Measurements from ENCODE around the gene EXOC4.
A peak's percentile ranks its signal among the peaks of the same experiment; 100 is the strongest.

Gene EXOC4

DNA sequence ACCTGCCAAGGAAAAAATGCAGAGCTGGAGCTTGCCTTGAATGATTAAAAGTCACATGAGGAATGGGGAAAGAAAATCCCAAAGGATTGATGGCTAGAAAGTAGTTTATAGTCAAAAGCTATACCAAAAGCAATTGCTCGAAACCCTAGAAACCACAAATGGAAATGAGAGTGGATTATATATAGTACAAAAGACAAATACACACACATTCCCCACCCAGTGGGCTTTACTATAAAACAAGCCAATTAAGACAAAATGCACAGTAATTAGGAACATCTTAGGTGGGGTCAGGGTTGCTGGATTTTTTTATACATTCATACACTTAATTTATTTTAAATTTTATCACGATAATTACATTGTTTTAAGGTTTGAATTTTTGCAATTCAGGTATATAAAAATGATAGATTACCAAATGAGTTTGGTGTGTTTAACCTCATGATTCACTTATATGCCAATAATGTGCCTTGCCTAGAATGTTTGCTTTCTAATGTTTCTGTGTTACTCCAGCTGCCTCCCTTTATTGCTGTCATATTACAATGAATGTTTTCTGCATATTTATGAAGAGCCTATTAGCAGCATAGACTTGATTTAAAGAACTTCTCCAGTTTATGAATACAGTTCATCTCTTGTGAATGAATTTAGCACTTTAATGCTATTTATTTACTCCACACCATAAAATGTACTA is 421.3 kb downstream of the EXOC4 start:
- no peak for DNase-seq (ENCODE audit: low read depth)

DNA sequence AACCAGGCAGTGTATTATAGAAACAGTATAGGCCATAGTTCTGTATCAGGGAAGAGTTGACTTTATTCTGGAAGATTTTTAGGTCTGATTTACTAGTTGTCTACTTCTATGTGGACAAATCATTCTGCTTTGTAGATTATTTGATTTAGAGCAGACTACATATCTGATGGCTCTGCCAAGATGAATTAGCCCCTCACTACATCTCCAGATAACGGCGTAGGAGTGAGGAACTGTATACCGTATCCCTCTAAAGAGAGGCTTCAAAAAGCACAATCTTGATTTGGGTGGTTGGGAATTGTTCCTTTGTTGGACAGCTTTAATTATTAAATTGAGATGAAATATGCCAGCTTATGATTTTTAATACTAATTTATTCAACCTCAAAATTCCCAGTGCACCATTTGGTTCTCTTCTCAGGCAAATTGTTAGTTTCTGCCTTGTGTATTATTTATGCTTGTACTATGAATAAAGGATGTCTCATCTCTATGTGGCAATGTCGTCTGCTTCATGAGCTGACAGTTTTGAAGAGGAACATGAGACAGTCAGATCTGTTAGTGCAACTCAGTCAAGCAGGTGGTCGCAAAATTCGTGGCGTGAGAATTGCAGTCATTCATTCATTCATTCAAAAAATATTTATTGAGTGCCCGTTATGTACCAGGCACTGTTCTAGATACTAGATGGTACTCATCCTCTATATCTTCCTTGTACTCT is 422.8 kb downstream of the EXOC4 start:
- no peak for DNase-seq (ENCODE audit: low read depth)

DNA sequence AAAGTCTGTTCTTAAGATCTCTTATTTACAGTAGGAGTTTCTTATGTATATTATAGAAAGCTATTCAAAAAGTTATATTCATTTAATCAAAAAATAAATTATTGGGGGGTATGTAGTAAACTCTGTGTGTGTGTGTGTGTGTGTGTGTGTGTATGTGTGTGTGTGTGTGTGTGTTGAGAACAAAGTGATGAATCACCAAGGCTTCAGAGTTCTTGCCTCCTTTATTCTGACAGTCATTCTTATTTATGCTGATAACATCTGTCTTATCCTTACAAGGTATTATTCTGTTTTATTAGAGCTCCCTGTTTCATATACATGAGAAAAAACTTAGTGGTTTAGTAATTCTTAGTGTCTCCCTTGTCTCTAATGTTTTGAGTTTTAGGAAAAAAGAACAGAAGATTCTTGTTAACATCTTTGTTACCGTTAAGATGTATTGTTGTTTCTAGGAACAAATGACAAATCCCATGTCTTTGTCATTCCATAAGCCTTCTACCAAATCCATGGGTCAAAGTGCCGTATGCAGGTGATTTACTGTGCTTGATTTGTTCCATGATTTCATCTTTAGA is 424.0 kb downstream of the EXOC4 start:
- no peak for DNase-seq (ENCODE audit: low read depth)

DNA sequence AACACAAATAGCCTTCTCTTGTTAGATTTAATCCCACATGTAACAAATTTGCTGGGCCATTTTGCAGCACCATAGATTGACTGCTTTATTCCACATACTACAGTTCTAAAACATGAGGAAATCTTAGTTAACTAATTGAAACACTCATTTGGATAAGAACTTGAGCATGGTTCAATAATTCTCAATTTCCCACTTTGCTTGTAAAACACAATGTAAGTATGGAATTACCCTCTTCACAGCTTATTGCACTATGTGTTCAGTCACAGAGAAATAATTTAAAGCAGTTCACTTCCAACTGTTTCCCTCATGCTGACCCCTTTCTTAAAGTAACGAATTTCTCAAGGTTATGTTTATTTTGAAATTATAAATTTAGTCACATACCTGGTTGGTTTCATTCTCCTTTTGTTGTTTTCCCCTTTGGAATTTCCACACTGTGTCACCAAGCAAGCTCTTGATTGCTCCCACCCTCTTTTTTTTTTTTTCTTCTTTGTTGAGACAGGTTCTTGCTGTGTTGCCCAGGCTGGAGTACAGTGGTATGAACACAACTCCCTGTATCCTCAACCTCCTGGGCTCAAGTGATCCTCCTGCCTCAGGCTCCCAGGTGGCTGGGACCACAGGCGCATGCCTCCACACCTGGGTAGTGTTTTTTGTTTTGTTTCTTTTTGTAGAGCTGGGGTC is 425.4 kb downstream of the EXOC4 start:
- no peak for DNase-seq (ENCODE audit: low read depth)

DNA sequence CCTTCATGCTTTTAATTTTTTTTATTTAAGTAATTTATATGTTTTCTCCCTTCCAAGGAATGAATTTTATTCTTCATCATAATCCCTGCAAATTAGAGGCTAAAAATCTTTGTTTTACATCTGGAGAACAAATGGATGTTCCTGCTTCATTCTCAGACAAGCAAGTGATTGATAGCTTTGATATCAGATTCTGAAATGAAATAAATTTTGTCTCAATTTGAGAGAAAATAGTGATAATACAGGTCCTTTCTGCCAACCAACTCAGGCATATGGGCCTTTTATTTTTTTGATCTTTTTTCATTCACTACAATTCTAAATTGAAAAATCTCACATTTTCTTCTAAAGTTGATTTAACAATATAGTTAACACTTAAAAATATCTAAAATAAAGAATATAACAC is 427.1 kb downstream of the EXOC4 start:
- no peak for DNase-seq (ENCODE audit: low read depth)

DNA sequence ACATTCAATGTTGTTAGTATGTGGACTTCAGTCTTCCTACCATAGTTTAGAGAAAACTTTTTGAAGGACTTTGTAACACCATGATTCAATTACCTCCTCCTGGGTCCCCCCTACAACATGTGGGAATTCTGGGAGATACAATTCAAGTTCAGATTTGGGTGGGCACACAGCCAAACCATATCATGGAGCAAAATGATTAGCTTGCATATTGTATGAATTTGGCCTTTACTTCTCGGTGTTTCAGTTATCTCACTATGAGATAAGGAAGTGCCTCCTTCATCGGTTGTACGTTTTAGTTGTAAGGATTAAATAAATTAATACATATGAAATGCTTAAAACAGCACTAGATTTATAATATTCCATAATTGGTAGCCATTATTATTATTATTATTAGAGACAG is 428.7 kb downstream of the EXOC4 start:
- DNase-seq (ENCODE audit: low read depth), result no peak

DNA sequence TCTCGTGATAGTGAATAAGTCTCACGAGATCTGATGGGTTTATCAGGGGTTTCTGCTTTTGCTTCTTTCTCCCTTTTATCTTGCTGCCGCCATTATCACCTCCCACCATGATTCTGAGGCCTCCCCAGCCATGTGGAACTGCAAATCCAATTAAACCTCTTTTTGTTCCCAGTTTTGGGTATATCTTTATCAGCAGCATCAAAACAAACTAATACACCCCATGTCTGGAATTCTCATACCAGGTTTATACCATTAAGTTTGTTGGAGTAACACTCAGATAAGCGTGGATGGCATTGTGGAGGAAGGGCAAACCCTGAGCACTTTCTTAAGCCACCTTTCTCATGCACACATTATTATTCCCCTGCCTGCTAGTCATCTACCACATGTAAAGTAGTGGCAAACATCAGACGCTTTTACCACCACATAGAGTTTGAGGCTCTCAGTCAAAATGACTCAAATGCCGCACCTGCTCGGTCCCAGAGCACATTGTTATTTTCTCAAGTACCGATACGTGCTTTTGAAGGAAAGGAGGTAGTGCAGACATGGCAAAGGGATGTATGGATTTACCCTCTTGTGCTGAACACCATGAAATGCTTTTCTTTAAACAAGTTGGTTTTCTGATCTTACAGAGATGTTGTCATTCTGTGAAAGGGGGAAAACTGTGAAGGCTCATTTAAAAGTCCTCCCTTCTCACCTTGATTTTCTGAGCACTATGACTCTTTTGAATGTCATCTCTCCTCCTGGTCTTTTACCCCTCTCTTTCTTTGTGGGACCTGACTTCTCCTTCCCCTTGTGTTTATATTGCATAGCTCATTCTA is 429.7 kb downstream of the EXOC4 start:
- no peak for DNase-seq (ENCODE audit: low read depth)

DNA sequence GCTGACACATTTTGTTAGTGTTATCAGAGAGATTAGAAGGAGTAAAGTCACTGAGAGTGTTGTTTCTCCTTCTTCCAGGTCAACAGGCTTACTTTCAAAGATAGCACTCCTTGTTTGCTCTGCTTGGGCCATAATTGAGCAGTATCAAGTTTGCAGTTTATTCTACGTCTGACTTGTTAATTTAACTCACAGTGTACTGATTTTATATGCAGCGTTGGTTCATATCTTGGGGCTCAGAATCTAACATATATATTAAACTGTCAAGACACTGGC is 430.2 kb downstream of the EXOC4 start:
- DNase-seq (ENCODE audit: low read depth), result no peak

DNA sequence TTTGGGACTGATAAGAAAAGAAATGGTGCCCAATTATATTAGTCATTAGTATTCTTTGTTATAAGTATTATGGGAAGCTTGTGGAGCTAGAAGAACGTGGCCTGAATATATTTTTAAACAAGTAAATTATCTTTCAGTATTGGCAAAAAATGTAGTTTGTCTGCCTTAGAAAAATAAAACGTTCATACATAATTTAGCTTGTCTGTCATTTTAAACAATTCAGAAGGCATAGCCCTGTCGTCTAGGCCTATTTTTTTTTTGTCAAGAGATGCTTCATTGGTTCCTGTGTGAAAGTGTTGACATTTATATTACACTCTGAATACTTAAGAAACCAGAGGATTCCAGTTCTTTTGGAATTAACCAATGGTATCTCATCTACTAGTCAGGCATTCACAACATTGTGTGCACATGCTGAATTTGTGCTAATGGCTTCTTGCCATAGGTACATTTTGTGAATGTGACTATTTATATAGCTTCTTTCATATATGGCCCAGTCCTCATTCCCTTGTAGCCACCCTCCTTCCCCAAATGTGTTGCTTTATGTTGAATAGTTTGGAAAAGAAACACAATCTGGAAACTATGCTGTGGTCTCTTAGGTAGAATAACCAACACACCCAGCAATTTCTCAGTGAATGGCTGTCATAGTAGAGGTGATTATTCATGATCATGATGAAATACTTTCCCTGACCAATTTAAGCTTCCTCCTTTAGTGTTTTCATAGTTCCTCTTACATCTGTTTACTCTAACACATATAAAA is 435.8 kb downstream of the EXOC4 start:
- DNase-seq (ENCODE audit: low read depth), result no peak

DNA sequence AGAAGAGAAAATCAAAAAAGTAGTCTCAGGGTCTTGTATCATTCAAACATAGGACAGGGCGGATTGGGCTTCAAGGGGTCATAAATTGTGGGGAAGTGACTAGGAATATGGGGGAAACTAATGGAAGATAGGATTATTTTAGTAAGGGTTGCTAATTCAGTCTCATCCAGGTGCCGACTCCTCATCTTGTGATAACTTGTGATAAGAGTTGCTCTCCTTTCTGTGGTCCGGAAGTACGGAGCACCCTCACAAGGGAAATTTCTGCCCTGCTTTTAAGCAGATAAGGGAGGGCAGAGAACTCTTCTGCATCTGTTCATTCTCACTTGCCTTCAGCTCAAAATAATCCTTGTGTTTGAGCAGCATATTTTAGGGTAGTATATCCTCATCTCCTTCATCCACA is 437.9 kb downstream of the EXOC4 start:
- DNase-seq (ENCODE audit: low read depth), result no peak

DNA sequence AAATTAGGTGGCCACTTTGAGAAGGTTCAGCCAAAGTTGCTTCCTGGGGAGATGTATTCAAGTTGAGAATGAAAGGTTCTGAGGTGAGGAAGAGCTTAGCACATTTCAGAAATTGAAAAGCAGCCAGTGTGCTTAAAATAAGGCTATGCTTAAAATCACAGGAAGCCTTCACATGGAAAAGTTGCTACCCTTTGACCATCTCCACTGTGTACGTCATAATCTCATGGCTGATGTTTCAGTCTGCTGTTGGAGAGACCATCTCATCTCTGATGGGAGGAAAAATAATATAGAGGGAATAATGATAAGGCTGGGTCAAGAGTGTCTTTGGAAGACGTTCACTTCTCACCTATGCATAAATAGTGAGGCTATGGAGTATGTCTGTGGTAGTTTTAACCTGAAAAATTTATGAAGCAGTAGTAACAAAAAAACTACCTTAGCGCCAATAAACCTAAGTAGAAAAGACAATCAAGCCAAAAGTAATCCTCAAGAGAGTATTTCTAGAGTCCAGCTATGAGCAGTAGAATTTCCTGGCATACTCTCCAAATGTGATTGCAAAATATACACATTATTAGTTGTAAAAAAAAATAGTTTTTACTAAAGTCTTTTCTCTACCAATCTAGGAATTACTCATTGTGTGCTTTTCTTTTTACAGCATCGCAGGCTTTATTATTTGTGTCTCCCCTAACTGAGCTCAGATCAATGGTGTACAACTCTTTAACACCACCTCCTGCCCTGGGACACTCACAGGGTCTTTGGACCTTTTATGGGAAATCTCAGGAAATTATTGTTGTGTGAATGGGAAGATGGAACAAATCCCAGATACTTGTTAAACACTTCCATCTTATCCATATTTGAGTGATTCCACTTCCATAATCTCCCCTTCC is 439.1 kb downstream of the EXOC4 start:
- DNase-seq (ENCODE audit: low read depth), result no peak

DNA sequence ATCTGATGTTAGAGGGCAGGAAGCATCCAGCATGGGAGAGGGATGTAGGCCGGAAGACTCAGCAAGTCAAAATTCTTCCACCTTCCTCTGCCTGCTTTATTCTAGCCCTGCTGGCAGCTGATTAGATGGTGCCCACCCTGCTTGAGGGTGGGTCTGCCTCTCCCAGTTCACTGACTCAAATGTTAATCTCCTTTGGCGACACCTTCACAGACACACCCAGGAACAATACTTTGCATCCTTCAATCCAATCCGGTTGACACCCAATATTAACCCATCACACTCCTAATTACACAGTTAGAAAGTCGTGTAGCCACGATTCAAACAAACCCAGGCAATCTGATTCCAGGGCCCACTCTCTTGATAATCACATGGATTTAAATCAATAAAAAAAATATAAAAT is 440.4 kb downstream of the EXOC4 start:
- no peak for DNase-seq (ENCODE audit: low read depth)

DNA sequence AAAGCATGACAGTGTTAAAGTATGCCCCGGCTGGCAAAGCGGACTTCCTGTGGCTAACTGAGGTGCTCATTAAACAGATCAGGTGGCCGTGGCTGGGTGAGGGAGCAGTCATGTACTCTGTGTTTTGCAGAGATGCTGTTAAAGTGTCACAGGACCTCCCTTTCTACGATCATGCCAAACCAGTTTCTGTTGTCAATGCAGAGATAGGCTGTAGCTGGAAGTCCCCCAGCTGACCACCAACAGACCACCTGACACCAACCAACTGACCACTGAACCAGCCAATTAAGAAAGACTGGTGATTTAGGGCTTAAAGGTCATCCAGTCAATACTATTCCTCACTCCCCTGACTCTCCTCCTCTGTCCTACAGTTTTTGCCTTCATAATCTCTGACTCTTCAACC is 443.2 kb downstream of the EXOC4 start:
- DNase-seq (ENCODE audit: low read depth), result no peak

DNA sequence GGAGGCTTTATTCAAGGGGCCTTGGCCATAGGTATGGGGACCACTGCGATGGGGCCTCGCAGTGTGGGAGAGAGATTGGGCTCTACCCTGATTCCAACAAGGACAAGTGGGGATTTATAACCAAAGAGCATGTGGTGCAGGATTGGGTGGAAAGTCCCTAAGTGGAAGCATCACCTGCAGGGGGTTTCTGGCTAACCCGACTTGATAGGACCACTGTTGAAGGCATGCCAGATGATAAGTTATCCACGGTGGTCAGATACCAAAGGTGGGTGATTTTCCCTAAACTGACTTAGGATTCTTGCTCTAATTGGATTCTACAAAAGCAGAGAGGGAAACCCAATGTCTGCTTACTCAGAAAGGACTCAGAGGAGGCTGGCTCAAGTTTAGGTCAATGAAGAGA is 444.7 kb downstream of the EXOC4 start:
- no peak for DNase-seq (ENCODE audit: low read depth)

DNA sequence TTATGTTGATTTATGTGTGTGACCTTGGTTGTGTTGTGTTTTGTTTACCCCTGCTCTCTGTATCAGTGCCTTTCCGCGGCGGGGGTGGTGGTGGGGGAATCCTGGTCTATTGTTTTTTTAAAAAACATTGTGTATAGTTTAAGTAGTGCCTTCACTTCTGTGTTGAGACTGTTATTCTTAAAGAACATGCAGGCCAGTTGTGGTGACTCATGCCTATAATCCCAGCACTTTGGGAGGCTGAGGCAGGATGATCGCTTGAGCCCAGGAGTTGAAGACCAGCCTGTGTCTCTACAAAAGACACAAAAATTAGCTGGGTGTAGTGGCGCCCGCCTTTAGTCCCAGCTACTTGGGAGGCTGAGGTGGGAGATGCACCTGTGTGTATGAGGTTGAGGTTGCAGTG is 445.2 kb downstream of the EXOC4 start:
- no peak for DNase-seq (ENCODE audit: low read depth)

DNA sequence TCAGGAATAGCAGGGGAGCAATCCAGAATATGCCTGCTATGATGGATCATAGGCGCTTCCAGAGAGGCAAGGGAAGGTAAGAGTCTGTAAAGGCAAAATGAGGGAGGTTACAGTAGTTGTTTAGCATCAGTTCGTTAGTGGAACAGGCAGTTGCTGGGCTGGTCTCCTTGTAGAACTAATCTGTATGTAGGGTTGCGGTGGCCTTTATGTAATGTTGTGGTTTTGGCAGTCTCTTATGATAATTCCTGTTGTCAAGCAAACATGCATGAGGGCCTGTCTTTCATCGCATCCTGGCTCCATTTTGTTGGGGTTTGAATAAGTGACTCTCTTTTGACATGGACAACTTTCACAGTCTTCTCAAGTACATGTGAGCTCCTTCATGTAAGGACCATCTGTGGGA is 446.5 kb downstream of the EXOC4 start:
- no peak for DNase-seq (ENCODE audit: low read depth)

DNA sequence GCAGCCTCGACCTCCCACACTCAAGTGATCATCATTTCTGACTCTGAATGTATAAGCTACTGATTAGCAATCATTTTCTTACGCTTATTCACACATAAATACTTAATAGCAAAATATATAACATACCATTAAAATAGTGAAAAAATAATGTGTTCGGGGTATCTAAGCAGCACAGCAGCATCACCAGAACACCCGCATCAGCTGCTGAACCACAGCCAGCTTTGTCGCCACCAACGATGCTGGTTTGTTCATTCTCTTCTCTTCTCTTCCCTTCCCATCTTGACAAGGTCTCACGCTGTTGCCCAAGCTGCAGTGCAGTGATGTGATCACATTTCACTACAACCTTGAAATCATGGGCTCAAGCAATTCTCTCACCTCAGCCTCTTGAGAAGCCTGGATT is 449.2 kb downstream of the EXOC4 start:
- no peak for DNase-seq (ENCODE audit: low read depth)

DNA sequence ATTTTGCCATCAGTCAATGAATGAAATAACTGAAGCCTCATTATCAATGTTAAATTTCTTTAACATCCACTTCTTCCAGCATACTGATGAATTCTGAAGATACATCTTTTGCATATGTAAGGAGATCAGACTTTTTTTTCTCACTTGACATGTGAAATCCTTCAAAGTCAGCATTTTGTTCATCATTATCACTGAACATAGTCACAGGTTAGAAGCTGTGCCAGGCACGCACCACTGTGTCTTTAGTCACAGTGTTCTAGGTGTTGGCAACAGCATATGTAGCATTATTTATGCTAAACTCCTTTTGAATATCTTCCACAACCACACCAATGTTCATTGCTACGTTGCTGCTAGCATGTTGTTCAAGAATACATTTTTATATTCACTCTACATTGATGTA is 450.1 kb downstream of the EXOC4 start:
- no peak for DNase-seq (ENCODE audit: low read depth)

DNA sequence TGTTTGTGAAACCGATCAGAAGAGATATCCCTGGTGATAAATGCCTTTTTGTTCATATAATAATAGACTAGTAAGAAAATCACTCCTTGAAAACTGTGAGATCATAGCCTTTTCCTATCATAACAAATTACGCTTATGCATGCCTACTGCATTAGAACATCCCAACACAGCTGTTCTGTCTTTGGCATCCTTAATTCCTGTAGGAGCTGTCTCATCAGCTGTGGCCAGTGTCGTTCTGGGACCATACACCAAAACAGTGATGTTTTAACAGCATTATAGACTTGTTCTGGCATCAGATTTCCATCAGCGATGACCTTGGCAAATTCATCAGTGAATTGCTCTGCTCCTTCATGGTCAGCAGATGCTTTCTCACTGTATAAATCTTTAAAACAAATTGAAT is 450.7 kb downstream of the EXOC4 start:
- DNase-seq (ENCODE audit: low read depth), result peak; percentile 69

DNA sequence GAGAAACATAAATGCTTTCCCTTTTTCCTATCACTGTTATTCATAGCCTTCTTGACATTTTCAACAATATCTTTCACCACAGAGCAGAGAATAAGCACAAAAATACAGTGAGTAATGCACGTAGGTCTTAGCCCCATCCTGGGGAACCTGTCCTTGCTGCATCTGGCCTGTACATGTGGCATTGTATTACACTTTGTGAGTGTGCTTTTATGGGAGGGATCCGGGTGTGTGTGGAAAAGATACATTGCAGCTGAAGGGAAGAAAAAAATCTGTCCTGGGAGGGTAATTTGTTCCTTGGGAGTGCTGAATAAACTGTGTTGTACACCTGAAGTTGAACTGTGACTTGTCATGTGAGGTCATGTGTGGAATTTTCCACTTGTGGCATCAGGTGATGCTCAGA is 451.6 kb downstream of the EXOC4 start:
- no peak for DNase-seq (ENCODE audit: low read depth)

DNA sequence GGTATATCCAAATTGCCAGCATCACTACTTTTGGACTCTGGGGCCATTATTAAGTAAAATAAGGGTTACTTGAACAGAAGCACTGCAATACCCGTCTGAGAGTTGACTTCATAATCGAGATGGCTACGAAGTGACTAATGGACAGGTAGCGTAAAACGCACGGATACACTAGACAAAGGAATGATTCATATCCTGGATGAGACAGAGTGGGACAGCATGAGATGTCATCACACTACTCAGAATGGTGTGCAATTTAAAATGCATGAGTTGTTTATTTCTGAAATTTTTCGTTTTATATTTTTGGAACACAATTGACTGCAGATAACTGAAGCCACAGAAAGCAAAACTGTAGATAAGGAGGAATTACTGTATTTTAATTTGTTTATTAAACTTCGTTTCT is 452.7 kb downstream of the EXOC4 start:
- peak; percentile 63 for DNase-seq (ENCODE audit: low read depth)
